ENCODE results near the gene ARRDC2. TPM values are rescaled to one million over a fixed set of nuclear protein-coding genes. Genes with fewer than 3 reads are reported as not detected.
"Not testable (repeated sequence)": the region's sequence is repeated elsewhere in the genome, so short reads cannot be mapped to it uniquely, and the experiment has no call there.

Gene ARRDC2
- total and polyA plus RNA-seq, 8 donors, result 3.8 to 34.8 (median 9.6) TPM

- Histone ChIP-seq H3K27me3 (no peaks in the 10 kb centered on the region), H3K27ac (no peak overlapping the region), H3K4me1 (no peaks in the 10 kb centered on the region), H3K9me3 (no peaks in the 10 kb centered on the region), H3K36me3 (no peaks in the 10 kb centered on the region), H3K4me3 (no peak overlapping the region)
- WGBS, 2 donors, result 49 to 71% methylated on average over 7 of the region's 7 CpGs
- TF ChIP-seq, protein P1, sequence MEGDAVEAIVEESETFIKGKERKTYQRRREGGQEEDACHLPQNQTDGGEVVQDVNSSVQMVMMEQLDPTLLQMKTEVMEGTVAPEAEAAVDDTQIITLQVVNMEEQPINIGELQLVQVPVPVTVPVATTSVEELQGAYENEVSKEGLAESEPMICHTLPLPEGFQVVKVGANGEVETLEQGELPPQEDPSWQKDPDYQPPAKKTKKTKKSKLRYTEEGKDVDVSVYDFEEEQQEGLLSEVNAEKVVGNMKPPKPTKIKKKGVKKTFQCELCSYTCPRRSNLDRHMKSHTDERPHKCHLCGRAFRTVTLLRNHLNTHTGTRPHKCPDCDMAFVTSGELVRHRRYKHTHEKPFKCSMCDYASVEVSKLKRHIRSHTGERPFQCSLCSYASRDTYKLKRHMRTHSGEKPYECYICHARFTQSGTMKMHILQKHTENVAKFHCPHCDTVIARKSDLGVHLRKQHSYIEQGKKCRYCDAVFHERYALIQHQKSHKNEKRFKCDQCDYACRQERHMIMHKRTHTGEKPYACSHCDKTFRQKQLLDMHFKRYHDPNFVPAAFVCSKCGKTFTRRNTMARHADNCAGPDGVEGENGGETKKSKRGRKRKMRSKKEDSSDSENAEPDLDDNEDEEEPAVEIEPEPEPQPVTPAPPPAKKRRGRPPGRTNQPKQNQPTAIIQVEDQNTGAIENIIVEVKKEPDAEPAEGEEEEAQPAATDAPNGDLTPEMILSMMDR (IDR thresholded peaks at IDR 0.05), result no peak
- no peak for FAIRE-seq
- no peak for ATAC-seq
- intact Hi-C loops (cut with DNase I), result no loop called here
- DNase-seq, result no peak
These were observed 30.5 kb upstream of the ARRDC2 start for GRCh38 chr19:17977488-17977887.

GRCh38 chr19:17981611-17982010 lies 26.4 kb upstream of the ARRDC2 start:
- Histone ChIP-seq H3K27me3 (no peaks in the 10 kb centered on the region), H3K27ac (no peak overlapping the region), H3K4me3 (no peak overlapping the region), H3K9me3 (no peaks in the 10 kb centered on the region), H3K4me1 (no peaks in the 10 kb centered on the region), H3K36me3 (no peaks in the 10 kb centered on the region)
- no peak for FAIRE-seq
- intact Hi-C loops (cut with DNase I), result no loop called here
- TF ChIP-seq, protein P1 (IDR thresholded peaks at IDR 0.05), result no peak
- 80 to 88% methylated on average over 38 of the region's 38 CpGs for WGBS, 2 donors
- DNase-seq, result no peak
- ATAC-seq, result no peak

DNA sequence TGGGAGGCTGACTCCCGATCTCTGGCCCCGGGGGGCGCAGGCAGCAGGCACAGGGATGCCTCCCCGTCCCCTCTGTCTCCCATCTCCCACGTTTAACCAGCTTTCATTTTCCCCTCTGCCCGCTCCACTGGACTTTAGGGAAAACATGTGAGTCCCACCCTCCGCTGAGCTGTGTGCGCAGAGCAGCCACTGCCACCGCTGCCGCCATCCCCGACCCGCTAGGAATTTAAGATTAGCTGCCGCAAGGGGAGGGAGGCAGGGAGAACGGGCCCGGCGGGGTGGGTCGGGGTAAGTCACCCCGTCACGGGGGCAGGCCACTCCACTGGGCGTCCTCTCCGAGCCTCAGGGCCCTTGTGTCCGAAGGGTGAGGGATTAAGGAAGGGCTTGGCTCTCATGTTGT lies 25.5 kb upstream of the ARRDC2 start:
- 51 to 70% methylated on average over 20 to 22 of the region's 22 CpGs for WGBS, 2 donors
- Histone ChIP-seq H3K4me3 (no peak overlapping the region), H3K4me1 (no peaks in the 10 kb centered on the region), H3K9me3 (no peaks in the 10 kb centered on the region), H3K27ac (no peak overlapping the region), H3K36me3 (no peaks in the 10 kb centered on the region), H3K27me3 (no peaks in the 10 kb centered on the region)
- FAIRE-seq, result no peak
- TF ChIP-seq, protein P1 (IDR thresholded peaks at IDR 0.05), result no peak
- intact Hi-C loops (cut with DNase I), result no loop called here
- ATAC-seq, result no peak
- DNase-seq, result no peak

- no peak for FAIRE-seq
- Histone ChIP-seq H3K4me3 (no peak overlapping the region), H3K36me3 (no peaks in the 10 kb centered on the region), H3K9me3 (no peaks in the 10 kb centered on the region), H3K27ac (no peak overlapping the region), H3K4me1 (no peaks in the 10 kb centered on the region), H3K27me3 (no peaks in the 10 kb centered on the region)
- TF ChIP-seq, protein P1 (IDR thresholded peaks at IDR 0.05), result no peak
- WGBS, 2 donors, result 62 to 64% methylated on average over 15 to 17 of the region's 17 CpGs
- intact Hi-C loops (cut with DNase I), result no loop called here
- ATAC-seq, result no peak
- DNase-seq, result no peak
These were observed 22.7 kb upstream of the ARRDC2 start for GRCh38 chr19:17985037-17985818.

GRCh38 chr19:17986569-17986968 lies 21.4 kb upstream of the ARRDC2 start:
- H3K4me1 ChIP-seq; H3K27ac ChIP-seq; H3K36me3 ChIP-seq; H3K9me3 ChIP-seq; intact Hi-C loops (cut with DNase I); ATAC-seq; DNase-seq; FAIRE-seq; H3K4me3 ChIP-seq; H3K27me3 ChIP-seq: not testable (repeated sequence)
- 69 to 79% methylated on average over 8 of the region's 8 CpGs for WGBS, 2 donors

Measured in pancreas (tissue), 10 donors.